Kidney glomerular epithelial cell (primary cell): Measurements from ENCODE around the gene GLS2.
"Not testable (repeated sequence)": the region's sequence is repeated elsewhere in the genome, so short reads cannot be mapped to it uniquely, and the experiment has no call there.

Experiments
- DNase-seq: peaks from one replicate; lab custom pipeline; 2025; lab: John Stamatoyannopoulos, UW

GLS2 gene

GRCh38 chr12:56488041-56488955 lies at the start of gene GLS2:
GLS2 (minus strand) TSS chr12:56488161; CDS start chr12:56488118, 43 bp downstream.
- DNase-seq, result peak; percentile 80

GRCh38 chr12:56537546-56537945 lies 49.6 kb upstream of the GLS2 start:
- DNase-seq, result no peak

GRCh38 chr12:56530390-56531055 lies 42.6 kb upstream of the GLS2 start:
- DNase-seq, result no peak

GRCh38 chr12:56529656-56530055 lies 41.7 kb upstream of the GLS2 start:
- no peak for DNase-seq

GRCh38 chr12:56528846-56529245 lies 40.9 kb upstream of the GLS2 start:
- DNase-seq, result no peak

GRCh38 chr12:56522411-56523193 lies 34.6 kb upstream of the GLS2 start:
- DNase-seq, result peak; percentile 42

- peak; percentile 94 for DNase-seq
These were observed 33.8 kb upstream of the GLS2 start, which contains the start of gene RBMS2 for GRCh38 chr12:56521590-56522371. RBMS2 (plus strand) TSS chr12:56521820; CDS start chr12:56522024, 204 bp downstream.

GRCh38 chr12:56521209-56521589 lies 33.2 kb upstream of the GLS2 start:
- DNase-seq, result no peak

GRCh38 chr12:56520506-56520905 lies 32.5 kb upstream of the GLS2 start:
- DNase-seq, result no peak

- DNase-seq, result no peak
These were observed 32.1 kb upstream of the GLS2 start for GRCh38 chr12:56520048-56520447.

GRCh38 chr12:56518570-56518969 lies 30.6 kb upstream of the GLS2 start:
- peak; percentile 14 for DNase-seq

GRCh38 chr12:56517854-56518253 lies 29.9 kb upstream of the GLS2 start:
- peak; percentile 8 for DNase-seq

GRCh38 chr12:56514014-56514318 lies 26.0 kb upstream of the GLS2 start:
- not testable (repeated sequence) for DNase-seq

- no peak for DNase-seq
These were observed 22.8 kb upstream of the GLS2 start for GRCh38 chr12:56510786-56511185.

- DNase-seq, result not testable (repeated sequence)
These were observed 11.9 kb upstream of the GLS2 start for GRCh38 chr12:56499879-56500278.

- DNase-seq, result not testable (repeated sequence)
These were observed 11.5 kb upstream of the GLS2 start for GRCh38 chr12:56499452-56499851.

GRCh38 chr12:56498126-56498902 lies 10.4 kb upstream of the GLS2 start:
- DNase-seq, result not testable (repeated sequence)

GRCh38 chr12:56496704-56497103 lies 8.7 kb upstream of the GLS2 start:
- DNase-seq, result not testable (repeated sequence)

- DNase-seq, result not testable (repeated sequence)
These were observed 6.5 kb upstream of the GLS2 start for GRCh38 chr12:56494481-56494880.

GRCh38 chr12:56494106-56494415 lies 6.1 kb upstream of the GLS2 start:
- DNase-seq, result not testable (repeated sequence)
